ENCODE measurements around the gene CAMSAP1.
"Not testable (repeated sequence)": the region's sequence is repeated elsewhere in the genome, so short reads cannot be mapped to it uniquely, and the experiment has no call there.

Gene CAMSAP1

GRCh38 chr9:135947582-135947981 is 40.2 kb upstream of the CAMSAP1 start:
- Histone ChIP-seq H3K36me3 (ENCODE audit: control insufficient read depth in 2 of 2, insufficient read depth in 1 of 2, low read length in 2 of 2) (peaks cover 0 to 71% of the 10 kb centered on the region in 2 experiments; a peak in 2 of 3 replicates), H3K27ac (ENCODE audit: extremely low read depth, low read depth, low read length) (no peak overlapping the region), H3K9me3 (ENCODE audit: control insufficient read depth, insufficient read depth, low read depth, low read length) (no peaks in the 10 kb centered on the region), H3K4me3 (ENCODE audit: low read depth, low read length) (no peak overlapping the region), H3K4me1 (ENCODE audit: control insufficient read depth, insufficient read depth, low read length) (no peaks in the 10 kb centered on the region)
- POLR2A ChIA-PET = no interaction called here
- CTCF ChIA-PET = interaction anchor here (0.6 kb wide), 1 partner anchor 56 kb away, joined by 3 read pairs; no protein-coding TSS in a partner anchor
- TF ChIP-seq TRIM28 (IDR thresholded peaks at IDR 0.05; ENCODE audit: borderline replicate concordance, low read length) (no peak), MEIS1 (CRISPR knock-in tag; IDR thresholded peaks at IDR 0.05; ENCODE audit: borderline replicate concordance) (no peak), KLF8 (tag by site-specific recombination; IDR thresholded peaks at IDR 0.05) (no peak), ZNF10 (tag by site-specific recombination; IDR thresholded peaks at IDR 0.05) (no peak), ZNF174 (tag by site-specific recombination; IDR thresholded peaks at IDR 0.05) (no peak), ZNF514 (tag by site-specific recombination; IDR thresholded peaks at IDR 0.05) (no peak), SP2 (tag by site-specific recombination; IDR thresholded peaks at IDR 0.05) (no peak), ZNF398 (tag by site-specific recombination; IDR thresholded peaks at IDR 0.05) (no peak)

GRCh38 chr9:135947105-135947504 is 39.8 kb upstream of the CAMSAP1 start:
- H3K4me3 ChIP-seq (ENCODE audit: low read depth, low read length); POLR2A ChIA-PET; H3K27ac ChIP-seq (ENCODE audit: extremely low read depth, low read depth, low read length); CTCF ChIA-PET; H3K4me1 ChIP-seq (ENCODE audit: control insufficient read depth, insufficient read depth, low read length); H3K9me3 ChIP-seq (ENCODE audit: control insufficient read depth, insufficient read depth, low read depth, low read length): not testable (repeated sequence)
- peaks cover 0 to 69% of the 10 kb centered on the region in 2 experiments; a peak in 2 of 3 replicates for H3K36me3 ChIP-seq (ENCODE audit: control insufficient read depth in 2 of 2, insufficient read depth in 1 of 2, low read length in 2 of 2)

DNA sequence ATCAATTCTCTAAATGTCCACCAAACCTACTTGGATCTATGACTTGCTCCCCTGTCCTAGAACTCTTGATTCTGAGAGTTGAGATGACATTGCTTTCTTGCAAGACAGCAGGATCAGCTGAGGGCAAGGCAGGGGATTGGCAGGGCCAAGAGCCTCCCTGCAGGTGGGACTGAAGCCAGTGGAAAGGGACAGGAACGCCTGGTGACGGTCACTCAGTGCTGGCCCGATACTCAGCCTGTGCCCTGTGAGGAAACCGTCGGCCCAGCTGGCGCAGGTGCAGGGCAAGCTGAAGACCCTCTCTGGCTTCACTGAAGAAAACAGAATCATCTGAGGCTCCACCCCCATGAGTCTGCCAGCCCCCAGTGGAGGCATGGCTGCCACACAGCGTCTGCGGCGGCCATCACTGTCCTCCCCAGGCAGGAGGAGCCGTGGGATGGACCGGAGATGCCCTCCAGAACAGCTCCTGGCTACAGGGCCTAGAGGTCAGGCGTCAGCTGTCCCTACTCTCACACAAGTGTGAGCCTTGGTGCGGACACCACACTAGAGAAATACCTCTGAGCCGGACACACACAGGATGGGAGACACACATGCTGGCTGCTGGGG is 39.1 kb upstream of the CAMSAP1 start:
- Histone ChIP-seq H3K27ac (ENCODE audit: extremely low read depth, low read depth, low read length) (no peak overlapping the region), H3K9me3 (ENCODE audit: control insufficient read depth, insufficient read depth, low read depth, low read length) (no peaks in the 10 kb centered on the region), H3K4me1 (ENCODE audit: control insufficient read depth, insufficient read depth, low read length) (no peaks in the 10 kb centered on the region), H3K36me3 (ENCODE audit: control insufficient read depth in 2 of 2, insufficient read depth in 1 of 2, low read length in 2 of 2) (peaks cover 0 to 75% of the 10 kb centered on the region in 2 experiments; a peak in 2 of 3 replicates), H3K4me3 (ENCODE audit: low read depth, low read length) (no peak overlapping the region)
- ChIA-PET CTCF (interaction anchor here (0.6 kb wide), 1 partner anchor 314 kb away, joined by 3 read pairs; no protein-coding TSS in a partner anchor), POLR2A (no interaction called here)
- TF ChIP-seq ZBTB7A (tag by site-specific recombination; IDR thresholded peaks at IDR 0.05; ENCODE audit: low read depth) (no peak), ZNF692 (tag by site-specific recombination; IDR thresholded peaks at IDR 0.05) (no peak), ZNF654 (tag by site-specific recombination; IDR thresholded peaks at IDR 0.05; ENCODE audit: low read depth) (no peak), ZNF350 (tag by site-specific recombination; IDR thresholded peaks at IDR 0.05) (no peak), ZIC2 (tag by site-specific recombination; IDR thresholded peaks at IDR 0.05) (no peak), ZNF132 (tag by site-specific recombination; IDR thresholded peaks at IDR 0.05; ENCODE audit: borderline replicate concordance) (no peak), YY1 (tag by site-specific recombination; IDR thresholded peaks at IDR 0.05) (no peak), ZNF768 (tag by site-specific recombination; IDR thresholded peaks at IDR 0.05) (no peak), TSHZ1 (tag by site-specific recombination; IDR thresholded peaks at IDR 0.05; ENCODE audit: borderline replicate concordance) (no peak), GLIS1 (tag by site-specific recombination; IDR thresholded peaks at IDR 0.05) (no peak), GLI4 (tag by site-specific recombination; IDR thresholded peaks at IDR 0.05) (no peak), ZNF658 (tag by site-specific recombination; IDR thresholded peaks at IDR 0.05) (no peak), SCRT1 (tag by site-specific recombination; IDR thresholded peaks at IDR 0.05; ENCODE audit: borderline replicate concordance) (no peak)
- TF ChIP-seq, protein P1, sequence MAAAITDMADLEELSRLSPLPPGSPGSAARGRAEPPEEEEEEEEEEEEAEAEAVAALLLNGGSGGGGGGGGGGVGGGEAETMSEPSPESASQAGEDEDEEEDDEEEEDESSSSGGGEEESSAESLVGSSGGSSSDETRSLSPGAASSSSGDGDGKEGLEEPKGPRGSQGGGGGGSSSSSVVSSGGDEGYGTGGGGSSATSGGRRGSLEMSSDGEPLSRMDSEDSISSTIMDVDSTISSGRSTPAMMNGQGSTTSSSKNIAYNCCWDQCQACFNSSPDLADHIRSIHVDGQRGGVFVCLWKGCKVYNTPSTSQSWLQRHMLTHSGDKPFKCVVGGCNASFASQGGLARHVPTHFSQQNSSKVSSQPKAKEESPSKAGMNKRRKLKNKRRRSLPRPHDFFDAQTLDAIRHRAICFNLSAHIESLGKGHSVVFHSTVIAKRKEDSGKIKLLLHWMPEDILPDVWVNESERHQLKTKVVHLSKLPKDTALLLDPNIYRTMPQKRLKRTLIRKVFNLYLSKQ (tag by site-specific recombination; IDR thresholded peaks at IDR 0.05; ENCODE audit: borderline replicate concordance) = no peak
